NCI-H526 (cell line): ENCODE results near the gene PDZD8.

Experiments
- DNase-seq, 2 experiments: peaks; one replicate each; lab custom pipeline; 2025; lab: John Stamatoyannopoulos, UW

Gene PDZD8

DNA sequence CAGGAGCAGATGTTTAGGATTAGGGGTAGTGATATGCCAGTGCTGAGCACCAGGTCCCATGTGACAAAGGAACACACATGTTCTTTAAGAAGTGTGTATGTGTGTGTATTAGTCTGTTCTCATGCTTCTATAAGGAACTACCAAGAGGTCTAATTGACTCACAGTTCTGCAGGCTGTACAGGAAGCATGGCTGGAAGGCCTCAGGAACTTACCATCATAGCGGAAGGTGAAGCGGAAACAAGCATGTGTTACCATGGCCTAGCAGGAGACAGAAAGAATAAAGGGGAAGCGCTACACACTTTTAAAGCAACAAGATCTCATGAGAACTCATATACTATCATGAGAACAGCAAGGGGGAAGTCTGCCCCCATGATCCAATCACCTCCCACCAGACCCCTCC is 22.8 kb upstream of the PDZD8 start:
- no peak for DNase-seq

DNA sequence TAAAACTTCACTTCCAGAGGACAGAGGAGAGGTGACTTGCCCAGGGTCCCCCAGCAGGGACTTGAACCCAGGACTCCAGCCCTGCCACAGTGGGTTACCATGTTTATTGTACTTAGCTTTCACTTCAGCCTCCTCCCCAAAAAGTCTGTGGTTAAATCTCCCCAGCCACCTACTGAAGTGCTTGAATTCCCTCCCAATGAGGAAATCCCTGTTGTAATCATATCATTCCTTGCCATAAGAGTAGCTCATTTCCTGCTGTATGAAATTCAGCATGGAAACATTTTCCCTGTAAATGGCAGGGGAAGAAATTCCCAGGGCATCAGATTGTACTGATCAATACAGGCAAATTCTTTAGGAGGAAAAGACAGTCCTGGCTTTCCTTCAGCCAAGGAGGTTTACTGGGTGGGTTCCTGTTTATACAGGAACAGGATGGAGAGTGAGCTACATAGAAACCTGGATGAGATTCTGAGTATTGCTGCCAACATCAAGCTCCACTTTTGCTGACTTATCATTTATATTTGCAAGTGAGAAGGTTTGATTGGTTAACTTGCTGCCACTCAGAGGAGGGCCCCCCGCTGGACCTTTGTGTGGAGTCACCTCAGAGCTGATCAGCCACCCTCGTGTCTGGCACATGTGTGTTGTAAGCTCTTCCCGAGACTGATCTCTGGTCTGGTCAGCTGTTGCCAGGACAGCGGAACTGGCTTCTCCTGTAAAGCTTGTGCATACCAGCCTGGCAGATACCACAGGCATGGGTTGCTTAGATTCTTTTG is 16.4 kb upstream of the PDZD8 start:
- DNase-seq: no peak

- DNase-seq: no peak
Measured at GRCh38 chr10:117390420-117390819, 15.2 kb upstream of the PDZD8 start.

GRCh38 chr10:117386805-117387204 is 11.6 kb upstream of the PDZD8 start:
- no peak for DNase-seq

DNA sequence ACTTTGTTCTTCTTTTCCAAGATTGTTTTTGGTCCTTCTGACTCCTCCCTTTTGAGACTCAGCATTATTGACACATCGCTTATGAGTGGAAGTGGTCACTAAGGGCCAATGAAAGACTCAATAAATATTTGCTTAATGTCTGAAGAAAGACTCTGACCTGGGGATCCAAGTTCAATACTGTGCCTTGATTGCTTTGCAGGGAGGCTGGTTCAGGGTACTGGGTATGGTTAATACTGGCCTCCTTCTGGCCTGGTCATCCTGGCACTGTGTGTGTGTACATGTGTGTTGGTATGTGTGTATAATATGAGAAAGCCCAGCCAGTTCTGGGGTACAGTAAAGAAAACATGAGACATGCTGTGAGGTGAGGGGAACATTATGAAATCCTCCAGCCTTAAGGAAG is 7.6 kb upstream of the PDZD8 start:
- no peak for DNase-seq

GRCh38 chr10:117374506-117375359 is 507 bp downstream of the PDZD8 start:
- peak in 1 of 2 experiments; percentile 75 for DNase-seq

- DNase-seq: peak; percentile 25 to 57
Measured at GRCh38 chr10:117373823-117374505, 1.3 kb downstream of the PDZD8 start.

- no peak for DNase-seq
Measured at GRCh38 chr10:117370205-117370604, 5.0 kb downstream of the PDZD8 start.

DNA sequence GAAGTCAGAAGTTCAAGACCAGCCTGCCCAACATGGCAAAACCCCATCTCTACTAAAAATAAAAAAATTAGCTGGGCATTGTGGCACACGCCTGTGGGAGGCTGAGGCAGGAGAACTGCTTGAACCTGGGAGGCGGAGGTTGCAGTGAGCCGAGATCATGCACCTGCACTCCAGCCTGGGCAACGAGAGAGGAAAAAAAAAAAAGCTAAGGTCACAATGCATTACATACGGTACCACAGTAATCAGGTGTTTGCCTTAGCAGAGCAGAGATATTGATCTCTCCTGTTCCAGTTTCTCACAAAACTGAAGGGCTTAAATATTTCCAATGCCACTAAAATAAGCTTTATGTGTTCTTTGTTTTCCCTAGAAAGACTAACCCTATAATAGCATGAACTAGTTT is 7.5 kb downstream of the PDZD8 start:
- no peak for DNase-seq

DNA sequence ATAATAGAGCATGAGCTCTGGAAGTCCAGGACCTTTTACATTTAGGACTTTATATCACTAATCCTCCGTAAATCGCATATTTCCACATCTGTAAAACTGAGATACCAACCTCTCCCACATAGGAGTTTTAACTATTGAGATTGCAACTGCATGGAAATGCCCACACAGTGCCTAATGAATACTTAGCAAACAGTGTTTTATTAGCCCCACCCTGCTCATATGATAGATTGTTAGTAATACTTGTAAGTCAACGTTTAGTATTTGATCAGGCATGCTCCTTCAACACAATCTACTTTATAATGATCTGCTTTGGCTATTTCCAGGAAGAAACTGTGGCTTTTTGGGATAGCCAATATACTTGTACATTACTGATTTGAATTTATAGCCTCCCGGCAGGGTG is 8.5 kb downstream of the PDZD8 start:
- DNase-seq: no peak

DNA sequence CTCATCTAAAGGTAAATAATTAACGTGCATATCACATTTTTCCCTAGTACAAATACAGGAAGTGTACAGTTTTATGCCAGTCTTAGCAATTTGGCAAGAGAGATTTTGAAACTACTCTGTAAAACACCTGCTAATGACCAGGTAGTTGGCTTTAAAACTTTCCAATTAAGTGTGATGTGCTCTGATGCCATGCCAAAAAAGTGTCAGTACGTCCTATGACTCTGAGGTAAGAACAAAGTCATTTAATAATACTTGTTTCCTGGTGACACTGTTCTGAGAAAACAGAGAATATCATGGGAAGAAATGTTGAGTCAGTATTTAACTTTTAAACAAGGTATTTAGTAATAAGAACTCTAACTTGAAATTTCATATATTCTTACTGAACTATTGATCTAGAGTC is 9.6 kb downstream of the PDZD8 start:
- no peak for DNase-seq

DNA sequence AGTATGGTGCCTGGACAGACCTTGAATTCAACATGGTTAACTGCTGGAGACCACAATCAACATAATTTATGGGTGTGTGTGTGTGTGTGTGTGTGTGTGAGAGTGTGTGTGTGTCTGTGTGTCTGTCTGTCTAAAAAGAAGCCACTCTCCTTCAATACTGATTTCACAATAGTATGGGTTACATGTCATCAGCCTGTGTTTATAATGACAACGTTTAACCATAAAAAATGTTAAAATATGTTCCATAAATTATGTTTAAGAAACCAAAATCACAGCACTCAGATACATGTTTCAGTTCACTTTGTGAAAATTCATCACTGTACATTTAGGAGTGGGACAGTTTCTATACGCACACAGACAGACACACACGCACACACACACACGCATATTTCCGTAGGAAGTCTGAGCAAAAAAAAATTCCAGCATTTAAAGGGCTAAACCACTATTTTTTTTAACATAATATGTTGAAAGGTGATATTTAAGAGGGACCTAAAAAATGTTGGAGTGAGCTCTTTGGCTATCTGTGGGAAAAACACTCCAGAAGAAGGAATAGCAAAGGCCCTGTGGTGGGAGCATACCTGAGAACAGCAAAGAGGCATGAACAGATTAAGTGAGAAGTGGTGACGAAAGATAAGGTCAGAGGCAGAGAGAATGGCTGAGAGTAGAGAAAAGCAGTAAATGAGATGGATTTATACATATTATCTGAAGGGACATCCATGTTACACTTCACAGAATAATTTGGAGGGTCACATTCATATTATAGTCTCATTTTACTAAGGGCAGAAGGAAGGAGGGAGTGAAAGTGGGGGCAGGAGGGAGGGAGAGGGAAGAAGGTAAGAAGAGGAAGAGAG is 10.9 kb downstream of the PDZD8 start:
- DNase-seq: no peak

DNA sequence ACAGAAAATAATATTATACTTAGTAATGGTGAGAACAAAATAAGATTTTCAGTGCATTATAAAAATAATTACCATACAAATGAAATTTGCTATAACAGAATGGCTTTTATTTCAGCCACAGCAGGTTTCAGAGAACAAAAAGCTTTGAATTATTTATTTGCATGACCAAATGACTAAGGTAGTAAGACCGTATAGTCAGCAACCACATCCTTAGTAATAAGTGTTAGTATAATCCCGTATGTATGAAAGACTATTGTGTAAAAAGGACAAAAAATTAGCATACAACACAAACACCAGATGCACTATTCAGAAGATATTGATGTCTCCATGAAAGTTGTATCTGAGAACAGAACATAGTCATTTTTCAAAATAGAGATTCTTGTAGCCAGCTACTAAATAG is 12.2 kb downstream of the PDZD8 start:
- DNase-seq: peak; percentile 59 to 63

DNA sequence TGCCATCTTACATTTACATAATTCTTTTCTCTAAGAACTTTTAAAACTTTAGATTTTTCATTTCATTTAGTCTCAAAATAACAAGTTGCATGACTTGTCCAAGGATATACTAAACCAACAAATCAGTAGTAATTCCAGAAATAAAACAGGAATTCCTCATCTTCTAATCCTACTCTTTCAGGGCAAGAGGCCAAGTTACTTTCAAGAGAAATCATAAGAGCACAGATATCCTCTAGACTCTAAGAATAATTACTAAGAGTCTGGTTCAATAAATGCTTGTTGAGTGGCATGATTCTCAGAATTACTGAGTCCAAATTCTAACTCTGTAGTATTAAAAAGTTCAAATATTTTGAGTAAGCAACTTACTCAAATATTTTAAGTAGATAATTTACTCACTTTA is 12.9 kb downstream of the PDZD8 start:
- DNase-seq: no peak

DNA sequence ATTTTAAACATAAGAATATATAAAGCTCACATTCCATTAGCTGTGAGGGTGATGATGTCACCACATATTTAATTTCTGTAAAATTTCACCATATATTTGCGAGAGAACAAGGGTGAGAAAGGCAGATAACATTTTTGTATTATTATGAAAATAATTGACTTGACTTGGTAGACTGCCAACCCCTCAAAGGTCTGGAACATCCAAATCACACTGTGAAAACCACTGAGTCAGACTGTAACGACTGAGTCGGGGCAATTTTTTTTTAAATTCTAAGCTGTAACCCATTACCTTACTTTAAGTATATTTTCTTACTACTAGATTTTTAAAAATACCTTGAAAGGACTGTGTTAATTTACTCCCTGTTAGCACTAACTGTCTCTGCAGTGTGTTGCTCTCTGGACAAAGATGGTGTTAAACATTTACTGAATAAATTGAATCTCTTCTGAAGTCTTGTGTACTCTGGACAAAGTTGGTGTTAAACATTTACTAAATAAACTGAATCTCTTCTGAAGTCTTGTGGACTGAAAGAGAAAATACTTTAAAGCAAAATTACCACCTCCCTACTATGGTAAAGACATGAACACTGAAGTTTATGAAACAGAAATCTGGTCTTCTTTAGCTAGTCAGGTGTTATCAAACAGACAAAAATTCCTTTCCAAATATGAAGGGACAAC is 14.1 kb downstream of the PDZD8 start:
- DNase-seq: no peak

- DNase-seq: no peak
Measured at GRCh38 chr10:117360016-117360415, 15.2 kb downstream of the PDZD8 start.

- DNase-seq: no peak
Measured at GRCh38 chr10:117355072-117355471, 20.2 kb downstream of the PDZD8 start.

GRCh38 chr10:117353684-117354083 is 21.6 kb downstream of the PDZD8 start:
- DNase-seq: no peak

DNA sequence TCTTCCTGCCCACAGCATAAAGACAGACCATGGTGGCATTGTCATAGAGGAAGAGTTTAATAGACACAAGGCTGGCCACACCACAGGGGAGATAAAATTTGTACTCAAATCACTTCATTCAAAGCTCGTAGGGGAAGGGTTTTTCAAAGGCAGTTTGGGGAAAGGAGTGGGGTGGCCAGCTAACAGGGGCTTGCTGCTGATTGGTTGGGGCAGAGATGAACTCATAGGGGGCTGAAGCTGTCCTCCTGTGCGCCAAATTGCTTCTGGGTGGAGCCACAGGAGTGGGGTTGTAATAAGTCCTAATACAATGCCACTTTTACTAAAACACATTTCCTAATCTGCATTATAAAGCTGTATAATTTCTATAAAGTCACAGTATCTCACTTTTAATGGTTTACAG is 22.5 kb downstream of the PDZD8 start:
- DNase-seq: no peak

DNA sequence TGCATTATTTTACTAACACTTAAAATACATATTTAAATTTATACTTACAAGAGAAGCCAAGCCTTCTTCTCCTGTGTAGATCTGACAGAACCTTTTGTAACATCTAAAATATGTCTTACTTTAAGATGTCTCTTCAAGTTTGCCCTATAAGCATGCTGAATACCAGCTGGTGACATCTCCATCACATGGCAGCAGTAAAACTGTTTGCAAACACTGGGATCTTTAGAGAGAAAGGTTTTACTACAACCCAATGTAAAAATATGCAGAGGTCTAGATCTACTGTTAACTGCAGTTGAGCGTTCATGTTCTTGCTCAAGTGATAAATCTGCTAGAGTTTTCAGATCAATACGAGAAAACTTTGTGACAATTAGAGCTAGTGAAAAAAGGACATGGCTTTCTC is 23.2 kb downstream of the PDZD8 start:
- no peak for DNase-seq

GRCh38 chr10:117351558-117351957 is 23.7 kb downstream of the PDZD8 start:
- no peak for DNase-seq
